IMR-90 (cell line): Measurements from ENCODE around the gene HOXD12. TPM values are rescaled to one million over a fixed set of nuclear protein-coding genes. Genes with fewer than 3 reads are reported as not detected.

ENCODE experiments used
- ATAC-seq: fragments of 200-7000 bp; cut with Tn5 transposase; 2 replicates; pipeline ENCODE4 v1.9.1; 2020; ENCODE audit warnings: low read depth, mild to moderate bottlenecking, moderate library complexity
- BruUV-seq: library from RNA; stranded (reverse); fragments of 400-500 nt; replicated peaks from 2 replicates; lab custom pipeline; 2021; lab: Mats Ljungman, UMichigan
- CTCF ChIA-PET: fragments of 300-600 bp; formaldehyde crosslinking; extraction: SDS; loops from one replicate; lab custom pipeline; 2021; ENCODE audit warnings: antibody characterized with exemption; lab: Yijun Ruan, JAX
- POLR2A ChIA-PET: fragments of 300-600 bp; sonication (Branson Sonifier 250); formaldehyde crosslinking; loops from one replicate; lab custom pipeline; 2022; ENCODE audit warnings: antibody characterized with exemption; ENCODE audit not compliant: unreplicated experiment; lab: Charles Lee
- DNase-seq: peaks from one replicate; pipeline ENCODE4 v3.0.0; 2013
- H2AFZ ChIP-seq: replicated peaks from 2 replicates; pipeline ENCODE3; 2013; ENCODE audit warnings: low read length, mild to moderate bottlenecking; ENCODE audit not compliant: poor library complexity
- H2AK5ac ChIP-seq: 2 replicates; pipeline ENCODE4 v1.6.1; 2013; ENCODE audit warnings: low read depth, low read length, inconsistent platforms
- H2AK9ac ChIP-seq: replicated peaks from 2 replicates; pipeline ENCODE3; 2013; ENCODE audit warnings: mild to moderate bottlenecking, low read depth, low read length, moderate library complexity; ENCODE audit not compliant: poor library complexity
- H2BK120ac ChIP-seq: 2 replicates; pipeline ENCODE4 v1.6.1; 2013; ENCODE audit warnings: low read depth, low read length, inconsistent platforms
- H2BK15ac ChIP-seq: 3 replicates; pipeline ENCODE4 v1.6.1; 2013; ENCODE audit warnings: low read depth, low read length, inconsistent platforms
- H2BK20ac ChIP-seq: 2 replicates; pipeline ENCODE4 v1.6.1; 2013; ENCODE audit warnings: low read depth, mild to moderate bottlenecking, inconsistent platforms, low read length, moderate library complexity
- H2BK5ac ChIP-seq: 2 replicates; pipeline ENCODE4 v1.6.1; 2013; ENCODE audit warnings: mild to moderate bottlenecking, low read depth, low read length, inconsistent platforms; ENCODE audit not compliant: poor library complexity, severe bottlenecking
- H3K14ac ChIP-seq: replicated peaks from 2 replicates; pipeline ENCODE4 v1.6.1; 2013; ENCODE audit warnings: low read depth, low read length, inconsistent platforms
- H3K18ac ChIP-seq: 2 replicates; pipeline ENCODE4 v1.6.1; 2013; ENCODE audit warnings: low read depth, low read length, control low read depth
- H3K23ac ChIP-seq: 2 replicates; pipeline ENCODE4 v1.6.1; 2013; ENCODE audit warnings: low read depth, low read length, inconsistent platforms
- H3K27ac ChIP-seq: 2 replicates; pipeline ENCODE4 v1.5.1; 2013; ENCODE audit warnings: mild to moderate bottlenecking, control low read depth, low read length; ENCODE audit not compliant: insufficient read depth
- H3K27me3 ChIP-seq: 2 replicates; pipeline ENCODE4 v1.6.1; 2013; ENCODE audit warnings: low read length; ENCODE audit not compliant: control insufficient read depth, insufficient read depth
- H3K36me3 ChIP-seq: 2 replicates; pipeline ENCODE4 v1.6.1; 2013; ENCODE audit warnings: low read length, mixed read lengths; ENCODE audit not compliant: control insufficient read depth, insufficient read depth
- H3K4ac ChIP-seq: 2 replicates; pipeline ENCODE4 v1.6.1; 2013; ENCODE audit warnings: low read depth, low read length, inconsistent platforms
- H3K4me1 ChIP-seq: 2 replicates; pipeline ENCODE4 v1.6.1; 2013; ENCODE audit warnings: low read length, mixed read lengths; ENCODE audit not compliant: control insufficient read depth, insufficient read depth
- H3K4me2 ChIP-seq: 2 replicates; pipeline ENCODE4 v1.6.1; 2013; ENCODE audit warnings: low read depth, mild to moderate bottlenecking, control low read depth, low read length, moderate library complexity
- H3K4me3 ChIP-seq: 2 replicates; pipeline ENCODE4 v1.5.1; 2013; ENCODE audit warnings: low read depth, mild to moderate bottlenecking, control low read depth, low read length, moderate library complexity; ENCODE audit not compliant: insufficient read depth
- H3K56ac ChIP-seq: 2 replicates; pipeline ENCODE4 v1.6.1; 2013; ENCODE audit warnings: low read length, inconsistent platforms; ENCODE audit not compliant: insufficient read depth; ENCODE audit errors: extremely low read depth
- H3K79me1 ChIP-seq, 2 experiments: 2 replicates each; pipeline ENCODE4 v1.6.1; 2013; ENCODE audit warnings: low read length in 2 of 2, inconsistent platforms in 1 of 2, low read depth in 1 of 2
- H3K9ac ChIP-seq: 2 replicates; pipeline ENCODE4 v1.6.1; 2013; ENCODE audit warnings: low read depth, low read length, control low read depth
- H3K9me1 ChIP-seq: 2 replicates; pipeline ENCODE4 v1.6.1; 2013; ENCODE audit warnings: low read length, inconsistent platforms; ENCODE audit not compliant: insufficient read depth
- H3K9me3 ChIP-seq: 2 replicates; pipeline ENCODE4 v1.6.1; 2013; ENCODE audit warnings: low read length; ENCODE audit not compliant: control insufficient read depth, insufficient read depth
- H4K20me1 ChIP-seq: 2 replicates; pipeline ENCODE4 v1.6.1; 2013; ENCODE audit warnings: low read length, inconsistent platforms; ENCODE audit not compliant: insufficient read depth
- H4K5ac ChIP-seq: 2 replicates; pipeline ENCODE4 v1.6.1; 2013; ENCODE audit warnings: mild to moderate bottlenecking, low read depth, low read length, control low read depth
- H4K8ac ChIP-seq, 2 experiments: 2 replicates each; pipeline ENCODE4 v1.6.1; 2013; ENCODE audit warnings: low read depth in 2 of 2, low read length in 2 of 2, control low read depth in 1 of 2, inconsistent platforms in 1 of 2
- H4K91ac ChIP-seq: 2 replicates; pipeline ENCODE4 v1.6.1; 2013; ENCODE audit warnings: low read depth, low read length, inconsistent platforms; ENCODE audit not compliant: insufficient read depth
- BHLHE40 ChIP-seq: fragments of 150-350 bp; IDR thresholded peaks from 2 replicates; pipeline ENCODE4 v1.6.1; 2016; ENCODE audit warnings: mild to moderate bottlenecking, low read depth, low read length
- CEBPB ChIP-seq: IDR thresholded peaks from 2 replicates; pipeline ENCODE4 v1.6.1; 2012; ENCODE audit warnings: low read depth, low read length, improper control_type of control experiment
- CHD1 ChIP-seq: IDR thresholded peaks from 2 replicates; pipeline ENCODE4 v1.6.1; 2012; ENCODE audit warnings: low read depth, low read length, improper control_type of control experiment
- FOS ChIP-seq: fragments of 150-350 bp; IDR thresholded peaks from 2 replicates; pipeline ENCODE4 v1.6.1; 2016; ENCODE audit warnings: low read depth, low read length
- MAFK ChIP-seq: IDR thresholded peaks from 2 replicates; pipeline ENCODE4 v1.6.1; 2012; ENCODE audit warnings: low read depth, low read length, improper control_type of control experiment
- MAZ ChIP-seq: IDR thresholded peaks from 2 replicates; pipeline ENCODE4 v1.6.1; 2012; ENCODE audit warnings: low read depth, mild to moderate bottlenecking, low read length, improper control_type of control experiment, moderate library complexity, borderline replicate concordance
- MXI1 ChIP-seq: IDR thresholded peaks from 2 replicates; pipeline ENCODE4 v1.6.1; 2012; ENCODE audit warnings: low read depth, mild to moderate bottlenecking, low read length, moderate library complexity, borderline replicate concordance
- NFE2L2 ChIP-seq: fragments of 150-350 bp; IDR thresholded peaks from 2 replicates; pipeline ENCODE4 v1.6.1; 2016; ENCODE audit warnings: low read depth, mild to moderate bottlenecking, low read length
- POLR2A ChIP-seq: IDR thresholded peaks from 2 replicates; pipeline ENCODE4 v1.6.1; 2012; ENCODE audit warnings: mild to moderate bottlenecking, low read depth, low read length
- RAD21 ChIP-seq: IDR thresholded peaks from 2 replicates; pipeline ENCODE4 v1.6.1; 2012; ENCODE audit warnings: low read length, improper control_type of control experiment
- RCOR1 ChIP-seq: IDR thresholded peaks from 2 replicates; pipeline ENCODE4 v1.6.1; 2012; ENCODE audit warnings: mild to moderate bottlenecking, low read length, improper control_type of control experiment; ENCODE audit not compliant: insufficient replicate concordance
- RFX5 ChIP-seq: IDR thresholded peaks from 2 replicates; pipeline ENCODE4 v1.8.0; 2012; ENCODE audit warnings: low read depth, mild to moderate bottlenecking, low read length, moderate library complexity
- SMC3 ChIP-seq: fragments of 150-350 bp; IDR thresholded peaks from 2 replicates; pipeline ENCODE4 v1.6.1; 2016; ENCODE audit warnings: low read depth, mild to moderate bottlenecking, antibody characterized with exemption, low read length, moderate library complexity
- USF2 ChIP-seq: fragments of 150-350 bp; IDR thresholded peaks from 2 replicates; pipeline ENCODE4 v1.6.1; 2017; ENCODE audit warnings: mild to moderate bottlenecking, antibody characterized with exemption, low read length, low read depth
- WGBS, 2 experiments: methylation state at CpG; one replicate each; pipeline versions ENCODE4 v1.1.5 to v1.1.7; 2013; ENCODE audit warnings: missing lambda C conversion rate in 2 of 2; ENCODE audit not compliant: insufficient read length in 1 of 2; ENCODE audit errors: extremely low coverage in 2 of 2; 5-methylcytosine and 5-hydroxymethylcytosine counted together
- dilution Hi-C: fragments of 300-500 bp; cut with HindIII; formaldehyde crosslinking; loops from one replicate; pipeline ENCODE4 v1.14.3; 2018; ENCODE audit warnings: low sequenced_read_pairs; ENCODE audit not compliant: unreplicated experiment
- in situ Hi-C: fragments of 300-500 bp; cut with MboI; formaldehyde crosslinking; loops from 3 replicates; pipeline ENCODE4 v1.14.3; 2019; ENCODE audit warnings: low sequenced_read_pairs, inconsistent platforms, mixed read lengths
- intact Hi-C: fragments of 100-400 bp; cut with micrococcal nuclease; formaldehyde crosslinking; loops from 2 replicates; pipeline ENCODE4 v1.10.0; 2022
- polyA plus RNA-seq, 3 experiments: library from polyadenylated mRNA; depleted of rRNA; stranded (reverse); fragments of >200 nt; gene quantifications; 2 replicates each; pipeline ENCODE4 v1.2.3, GENCODE V29; 2012; ENCODE audit warnings: low replicate concordance in 1 of 3
- total RNA-seq: library from RNA; depleted of rRNA; stranded (reverse); fragments of >200 nt; gene quantifications from 2 replicates; pipeline ENCODE4 v1.2.3, GENCODE V29; 2012
- TF ChIP-seq, protein P1 (sequence below): fragments of 150-350 bp; IDR thresholded peaks from 2 replicates; pipeline ENCODE4 v1.6.1; 2016; ENCODE audit warnings: low read depth, mild to moderate bottlenecking, low read length, moderate library complexity, borderline replicate concordance
- TF ChIP-seq, protein P2 (sequence below): conservative IDR thresholded peaks from 2 replicates; pipeline ENCODE4 v1.5.1; 2012; ENCODE audit warnings: mild to moderate bottlenecking, low read depth, low read length, improper control_type of control experiment

The HOXD12 gene
- total and polyA plus RNA-seq, 2 of the 4 experiments (the other 2 are of a cell fraction), result not detected

GRCh38 chr2:176147210-176147799, 47.7 kb downstream of the HOXD12 start:
- H4K20me1 ChIP-seq, result no peaks in the 10 kb centered on the region
- no peak for DNase-seq
- no peak overlapping the region for H2BK120ac ChIP-seq
- ATAC-seq, result no peak
- POLR2A ChIA-PET, result no interaction called here
- no peak overlapping the region for H3K4ac ChIP-seq
- no peak overlapping the region for H3K18ac ChIP-seq
- no peak overlapping the region for H3K56ac ChIP-seq
- TF ChIP-seq FOS (no peak), RAD21 (no peak), RCOR1 (no peak), POLR2A (no peak), CHD1 (no peak), MAZ (no peak), CEBPB (no peak), NFE2L2 (no peak), USF2 (no peak), BHLHE40 (no peak), MAFK (no peak), MXI1 (no peak), RFX5 (no peak), SMC3 (no peak)
- TF ChIP-seq, protein P1, sequence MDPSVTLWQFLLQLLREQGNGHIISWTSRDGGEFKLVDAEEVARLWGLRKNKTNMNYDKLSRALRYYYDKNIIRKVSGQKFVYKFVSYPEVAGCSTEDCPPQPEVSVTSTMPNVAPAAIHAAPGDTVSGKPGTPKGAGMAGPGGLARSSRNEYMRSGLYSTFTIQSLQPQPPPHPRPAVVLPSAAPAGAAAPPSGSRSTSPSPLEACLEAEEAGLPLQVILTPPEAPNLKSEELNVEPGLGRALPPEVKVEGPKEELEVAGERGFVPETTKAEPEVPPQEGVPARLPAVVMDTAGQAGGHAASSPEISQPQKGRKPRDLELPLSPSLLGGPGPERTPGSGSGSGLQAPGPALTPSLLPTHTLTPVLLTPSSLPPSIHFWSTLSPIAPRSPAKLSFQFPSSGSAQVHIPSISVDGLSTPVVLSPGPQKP, result no peak
- TF ChIP-seq, protein P2, sequence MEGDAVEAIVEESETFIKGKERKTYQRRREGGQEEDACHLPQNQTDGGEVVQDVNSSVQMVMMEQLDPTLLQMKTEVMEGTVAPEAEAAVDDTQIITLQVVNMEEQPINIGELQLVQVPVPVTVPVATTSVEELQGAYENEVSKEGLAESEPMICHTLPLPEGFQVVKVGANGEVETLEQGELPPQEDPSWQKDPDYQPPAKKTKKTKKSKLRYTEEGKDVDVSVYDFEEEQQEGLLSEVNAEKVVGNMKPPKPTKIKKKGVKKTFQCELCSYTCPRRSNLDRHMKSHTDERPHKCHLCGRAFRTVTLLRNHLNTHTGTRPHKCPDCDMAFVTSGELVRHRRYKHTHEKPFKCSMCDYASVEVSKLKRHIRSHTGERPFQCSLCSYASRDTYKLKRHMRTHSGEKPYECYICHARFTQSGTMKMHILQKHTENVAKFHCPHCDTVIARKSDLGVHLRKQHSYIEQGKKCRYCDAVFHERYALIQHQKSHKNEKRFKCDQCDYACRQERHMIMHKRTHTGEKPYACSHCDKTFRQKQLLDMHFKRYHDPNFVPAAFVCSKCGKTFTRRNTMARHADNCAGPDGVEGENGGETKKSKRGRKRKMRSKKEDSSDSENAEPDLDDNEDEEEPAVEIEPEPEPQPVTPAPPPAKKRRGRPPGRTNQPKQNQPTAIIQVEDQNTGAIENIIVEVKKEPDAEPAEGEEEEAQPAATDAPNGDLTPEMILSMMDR, result no peak
- CTCF ChIA-PET, result interaction anchor here (1.8 kb wide), 1 partner anchor 307 kb away, joined by 7 read pairs; no protein-coding TSS in a partner anchor
- in situ Hi-C loops, result no loop called here
- H4K8ac ChIP-seq, result no peak overlapping the region
- no peak overlapping the region for H3K9ac ChIP-seq
- H3K4me3 ChIP-seq, result no peak overlapping the region
- peaks cover 73% of the 10 kb centered on the region for H3K27me3 ChIP-seq
- no peak overlapping the region for H2BK20ac ChIP-seq
- H3K9me1 ChIP-seq, result no peaks in the 10 kb centered on the region
- H3K4me1 ChIP-seq, result no peaks in the 10 kb centered on the region
- H2AK5ac ChIP-seq, result no peak overlapping the region
- intact Hi-C loops, result no loop called here
- dilution Hi-C loops, result no loop called here
- no peak overlapping the region for H3K27ac ChIP-seq
- H4K5ac ChIP-seq, result no peak overlapping the region
- H3K23ac ChIP-seq, result no peak overlapping the region
- H3K36me3 ChIP-seq, result no peaks in the 10 kb centered on the region
- H2BK15ac ChIP-seq, result no peak overlapping the region
- no peak overlapping the region for H2BK5ac ChIP-seq
- 0% methylated on average over 1 of the region's 32 CpGs; no CpG with 5 or more reads in 1 of the 2 experiments for WGBS, 2 experiments
- H3K14ac ChIP-seq, result no peak overlapping the region
- H2AK9ac ChIP-seq, result no peak overlapping the region
- no peak overlapping the region for H3K4me2 ChIP-seq
- H3K79me1 ChIP-seq, result no peaks in the 10 kb centered on the region
- H3K9me3 ChIP-seq, result peaks cover 8% of the 10 kb centered on the region; the same call in 1 of the 2 replicates
- H2AFZ ChIP-seq, result no peak overlapping the region
- no TSS peak for BruUV-seq
- H4K91ac ChIP-seq, result no peak overlapping the region
